ENCODE results near the gene MAN1A2.
A peak's percentile ranks its signal among the peaks of the same experiment; 100 is the strongest.

MAN1A2 gene

DNA sequence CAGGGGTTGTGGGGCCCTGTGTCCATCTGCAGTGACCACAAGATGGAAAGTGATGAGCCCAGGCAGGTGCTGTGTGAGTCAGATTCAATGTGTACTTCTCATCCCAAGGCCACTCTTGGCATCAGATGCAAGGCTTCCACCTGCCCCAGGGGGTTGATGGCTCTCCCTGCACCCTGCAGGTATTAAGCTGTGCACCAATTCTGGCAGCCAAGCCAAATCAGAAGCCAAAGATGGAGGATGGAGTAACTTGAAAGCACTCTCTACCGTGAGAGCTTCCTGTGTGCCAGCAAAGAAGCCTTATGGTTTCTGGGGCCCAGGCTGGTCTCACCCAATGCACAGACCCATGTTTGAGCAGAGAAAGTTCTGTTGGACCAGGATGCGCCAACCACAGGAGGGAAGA lies 194.3 kb downstream of the MAN1A2 start:
- DNase-seq, result no peak

DNA sequence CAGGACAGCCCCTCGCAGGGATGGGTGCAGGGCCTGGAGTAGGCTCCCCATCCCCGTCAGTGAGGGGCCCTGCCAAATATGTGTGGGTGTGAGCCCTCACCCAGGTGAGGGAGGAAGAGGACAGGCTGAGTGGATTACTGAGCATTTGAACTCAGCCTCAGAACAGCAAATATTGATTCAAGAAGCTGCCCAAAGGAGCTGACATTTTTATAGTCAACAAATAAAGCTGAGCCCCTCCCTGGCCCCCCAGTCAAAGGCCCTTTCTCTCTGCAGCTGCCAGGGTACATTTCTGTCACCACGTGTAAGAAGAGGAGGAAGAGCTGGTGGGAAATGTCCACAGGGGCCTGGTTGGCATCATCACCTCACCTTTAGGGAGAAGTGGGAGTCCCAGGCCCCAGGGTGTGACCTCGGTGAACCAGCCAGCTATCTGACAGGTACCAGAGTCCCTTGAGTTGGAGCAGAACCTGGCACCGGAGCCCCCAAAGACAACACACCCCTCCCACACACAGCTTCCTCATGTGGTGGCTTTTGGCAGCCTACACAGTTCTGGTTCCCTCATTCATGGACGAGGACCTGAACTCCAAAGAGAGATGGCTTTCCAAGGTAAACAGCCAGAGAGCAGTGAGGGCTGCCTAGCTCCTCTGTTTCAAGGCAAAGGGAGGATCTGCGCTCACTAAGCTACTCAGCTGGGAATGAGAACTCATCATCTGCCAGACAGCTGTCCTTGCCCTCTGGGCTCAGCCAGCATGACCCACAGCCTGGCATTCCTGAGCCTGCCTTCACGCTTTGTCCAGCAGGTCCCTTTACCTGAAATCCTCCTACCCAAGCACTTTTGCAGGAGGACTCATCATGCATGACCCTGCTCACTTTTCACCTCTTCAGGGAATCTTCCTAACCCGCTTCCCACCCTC lies 195.6 kb downstream of the MAN1A2 start:
- peak in 2 of 4 experiments; percentile 19 to 20 for DNase-seq

- DNase-seq, result no peak
Measured at GRCh38 chr1:117563492-117563875, 196.2 kb downstream of the MAN1A2 start.

- DNase-seq, result peak in 2 of 4 experiments; percentile 8 to 24
Measured at GRCh38 chr1:117564227-117565075, 197.2 kb downstream of the MAN1A2 start.

- no peak for DNase-seq
Measured at GRCh38 chr1:117565076-117565556, 197.9 kb downstream of the MAN1A2 start.

- DNase-seq, result no peak
Measured at GRCh38 chr1:117565745-117566455, 198.7 kb downstream of the MAN1A2 start.

DNA sequence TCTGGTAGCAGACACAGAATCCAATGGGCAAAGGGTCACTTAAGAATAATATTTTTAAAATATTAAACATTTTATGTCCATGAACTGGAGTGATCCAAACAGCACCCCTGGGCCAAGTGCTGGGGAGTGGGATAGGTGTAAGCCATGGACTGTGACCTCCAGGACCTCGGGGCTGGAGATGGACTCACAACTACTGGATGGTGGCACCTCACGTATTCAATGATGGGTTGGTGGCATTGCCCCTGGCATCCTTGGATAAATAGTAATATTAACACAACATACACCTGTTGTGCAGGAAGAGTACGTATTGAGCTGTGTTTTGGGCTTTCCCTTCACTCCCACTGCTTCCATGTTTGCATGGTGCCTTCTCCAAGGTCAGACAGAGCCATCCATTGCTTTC lies 199.3 kb downstream of the MAN1A2 start:
- no peak for DNase-seq

GRCh38 chr1:117567435-117567834 lies 200.2 kb downstream of the MAN1A2 start:
- DNase-seq, result no peak

GRCh38 chr1:117567976-117568375 lies 200.7 kb downstream of the MAN1A2 start:
- DNase-seq, result no peak

GRCh38 chr1:117568999-117569398 lies 201.8 kb downstream of the MAN1A2 start:
- DNase-seq, result no peak

DNA sequence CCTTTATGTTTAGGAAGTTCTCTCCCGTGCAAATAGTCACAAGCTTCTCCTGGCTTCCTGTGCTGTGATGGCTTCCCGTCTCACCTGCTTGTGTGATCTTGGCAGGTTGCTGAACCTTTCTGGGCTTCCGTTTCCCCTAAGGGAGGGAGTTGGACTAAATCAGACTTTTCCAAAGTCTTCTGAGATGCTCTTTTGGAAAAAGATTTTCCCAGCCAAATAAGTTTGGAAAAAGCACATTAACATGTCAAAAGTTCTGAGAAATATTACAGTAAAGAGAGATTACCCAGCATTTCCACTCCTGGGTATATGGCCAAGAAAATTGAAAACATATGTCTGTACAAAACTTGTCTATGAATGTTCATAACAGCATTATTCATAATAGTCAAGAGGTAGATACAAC lies 202.6 kb downstream of the MAN1A2 start:
- no peak for DNase-seq

- no peak for DNase-seq
Measured at GRCh38 chr1:117570988-117571409, 203.8 kb downstream of the MAN1A2 start.

- no peak for DNase-seq
Measured at GRCh38 chr1:117571496-117571895, 204.2 kb downstream of the MAN1A2 start.

DNA sequence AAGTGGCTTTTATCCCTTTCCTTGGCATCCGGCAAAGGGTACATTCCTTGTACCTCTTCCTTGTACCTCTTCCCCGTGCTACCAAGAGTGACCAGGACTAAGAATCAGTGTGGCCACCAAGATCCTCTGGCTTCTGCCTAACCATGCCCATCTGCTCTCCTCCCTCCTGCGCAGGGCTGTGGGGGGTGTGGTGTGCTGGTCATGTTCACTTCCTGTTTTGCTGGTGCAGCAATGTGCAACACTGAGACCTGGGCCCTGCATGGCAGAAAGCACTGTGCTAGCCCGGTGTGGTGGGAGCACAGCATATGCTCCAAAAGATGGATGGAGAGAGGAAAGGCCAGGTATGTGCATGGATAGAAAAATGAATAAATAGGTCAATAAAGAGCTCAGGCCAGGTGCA lies 205.3 kb downstream of the MAN1A2 start:
- DNase-seq, result peak; percentile 54 to 73 (median 59)

DNA sequence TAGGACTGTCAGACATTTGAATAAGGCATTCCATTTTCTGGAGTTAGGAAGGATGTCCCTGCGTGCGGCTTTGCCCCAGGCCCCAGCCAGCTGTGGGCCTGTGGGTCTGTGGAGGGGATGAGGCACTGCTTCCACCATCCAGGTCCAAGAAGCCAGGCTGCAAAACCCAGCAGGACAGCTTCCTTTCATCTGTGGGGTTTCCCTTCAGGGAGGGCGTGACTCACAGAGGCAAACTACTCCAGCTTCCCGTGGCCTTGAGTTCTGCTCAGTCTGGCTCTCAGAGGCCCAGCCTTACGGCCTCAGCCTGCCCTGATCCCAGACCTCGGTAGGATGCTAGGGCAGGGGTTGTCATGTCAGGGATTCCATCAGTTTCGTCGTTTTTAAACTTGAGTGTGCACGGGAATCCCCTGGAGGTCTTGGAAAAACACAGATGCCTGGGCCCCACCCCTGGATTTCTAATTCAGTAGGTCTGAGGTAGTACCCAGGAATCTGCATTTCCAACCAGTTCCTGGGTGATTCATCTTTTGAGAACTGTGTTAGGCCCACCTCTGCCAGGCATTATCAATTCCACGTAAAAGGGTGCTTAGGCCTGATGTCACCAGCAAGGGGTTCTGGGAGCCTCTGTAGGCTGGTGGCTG lies 206.3 kb downstream of the MAN1A2 start:
- DNase-seq, result peak in 1 of 4 experiments; percentile 4

- no peak for DNase-seq
Measured at GRCh38 chr1:117574161-117574835, 207.0 kb downstream of the MAN1A2 start.

- DNase-seq, result no peak
Measured at GRCh38 chr1:117575586-117576225, 208.5 kb downstream of the MAN1A2 start.

DNA sequence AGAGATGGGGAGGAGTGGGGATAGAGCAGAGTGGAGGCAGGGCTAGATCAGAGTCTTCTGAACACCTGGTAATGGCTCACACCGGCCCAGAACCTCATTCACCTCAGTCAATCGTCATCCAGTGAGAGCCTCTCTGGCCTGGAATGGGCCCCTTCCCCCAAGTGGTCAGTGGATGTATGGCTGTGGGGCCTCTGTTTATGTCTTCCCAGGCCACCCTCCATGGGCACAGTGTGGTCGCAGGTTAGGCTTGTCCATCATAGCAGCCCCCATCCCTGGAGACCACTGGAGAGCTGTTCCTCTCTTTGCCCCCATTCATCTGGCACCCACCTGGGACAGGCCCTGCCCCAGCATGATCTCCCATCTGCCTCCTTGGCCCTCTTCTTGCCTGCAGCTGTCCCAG lies 209.0 kb downstream of the MAN1A2 start:
- no peak for DNase-seq

GRCh38 chr1:117577191-117577885 lies 210.1 kb downstream of the MAN1A2 start:
- no peak for DNase-seq

- no peak for DNase-seq
Measured at GRCh38 chr1:117578466-117578865, 211.2 kb downstream of the MAN1A2 start.
